ENCODE data around the gene ERC2.

DNA sequence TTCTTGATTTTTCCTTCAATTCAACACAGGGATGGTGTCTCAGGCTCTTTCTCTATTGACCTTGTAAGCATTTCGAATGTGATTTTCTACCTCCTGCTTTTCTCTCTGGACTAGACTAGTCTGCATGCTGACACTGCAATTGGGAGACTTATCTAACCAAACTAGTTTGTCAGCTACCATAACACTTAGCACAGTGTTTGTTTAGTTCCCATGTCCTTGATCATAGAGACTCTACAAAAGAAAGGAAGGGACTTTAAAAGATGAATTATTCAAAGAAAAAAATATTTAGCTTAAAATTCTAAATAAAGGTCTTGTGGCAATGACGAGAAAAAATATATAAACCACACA, 407.0 kb downstream of the ERC2 start:
- TF ChIP-seq, protein P1, sequence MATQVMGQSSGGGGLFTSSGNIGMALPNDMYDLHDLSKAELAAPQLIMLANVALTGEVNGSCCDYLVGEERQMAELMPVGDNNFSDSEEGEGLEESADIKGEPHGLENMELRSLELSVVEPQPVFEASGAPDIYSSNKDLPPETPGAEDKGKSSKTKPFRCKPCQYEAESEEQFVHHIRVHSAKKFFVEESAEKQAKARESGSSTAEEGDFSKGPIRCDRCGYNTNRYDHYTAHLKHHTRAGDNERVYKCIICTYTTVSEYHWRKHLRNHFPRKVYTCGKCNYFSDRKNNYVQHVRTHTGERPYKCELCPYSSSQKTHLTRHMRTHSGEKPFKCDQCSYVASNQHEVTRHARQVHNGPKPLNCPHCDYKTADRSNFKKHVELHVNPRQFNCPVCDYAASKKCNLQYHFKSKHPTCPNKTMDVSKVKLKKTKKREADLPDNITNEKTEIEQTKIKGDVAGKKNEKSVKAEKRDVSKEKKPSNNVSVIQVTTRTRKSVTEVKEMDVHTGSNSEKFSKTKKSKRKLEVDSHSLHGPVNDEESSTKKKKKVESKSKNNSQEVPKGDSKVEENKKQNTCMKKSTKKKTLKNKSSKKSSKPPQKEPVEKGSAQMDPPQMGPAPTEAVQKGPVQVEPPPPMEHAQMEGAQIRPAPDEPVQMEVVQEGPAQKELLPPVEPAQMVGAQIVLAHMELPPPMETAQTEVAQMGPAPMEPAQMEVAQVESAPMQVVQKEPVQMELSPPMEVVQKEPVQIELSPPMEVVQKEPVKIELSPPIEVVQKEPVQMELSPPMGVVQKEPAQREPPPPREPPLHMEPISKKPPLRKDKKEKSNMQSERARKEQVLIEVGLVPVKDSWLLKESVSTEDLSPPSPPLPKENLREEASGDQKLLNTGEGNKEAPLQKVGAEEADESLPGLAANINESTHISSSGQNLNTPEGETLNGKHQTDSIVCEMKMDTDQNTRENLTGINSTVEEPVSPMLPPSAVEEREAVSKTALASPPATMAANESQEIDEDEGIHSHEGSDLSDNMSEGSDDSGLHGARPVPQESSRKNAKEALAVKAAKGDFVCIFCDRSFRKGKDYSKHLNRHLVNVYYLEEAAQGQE (IDR thresholded peaks at IDR 0.05): no peak
- TF ChIP-seq HOXA7 (CRISPR knock-in tag; IDR thresholded peaks at IDR 0.05) (no peak), HDAC2 (IDR thresholded peaks at IDR 0.05) (no peak), POLR2A (IDR thresholded peaks at IDR 0.05; ENCODE audit: low read length) (no peak), CEBPB (IDR thresholded peaks at IDR 0.05) (no peak), EP300 (IDR thresholded peaks at IDR 0.05) (no peak), RAD21 (conservative IDR thresholded peaks at IDR 0.05 in 1 of 2, IDR thresholded peaks at IDR 0.05 in 1 of 2) (no peak), NR3C1 (IDR thresholded peaks at IDR 0.05) (no peak)
- TF ChIP-seq, protein P2, sequence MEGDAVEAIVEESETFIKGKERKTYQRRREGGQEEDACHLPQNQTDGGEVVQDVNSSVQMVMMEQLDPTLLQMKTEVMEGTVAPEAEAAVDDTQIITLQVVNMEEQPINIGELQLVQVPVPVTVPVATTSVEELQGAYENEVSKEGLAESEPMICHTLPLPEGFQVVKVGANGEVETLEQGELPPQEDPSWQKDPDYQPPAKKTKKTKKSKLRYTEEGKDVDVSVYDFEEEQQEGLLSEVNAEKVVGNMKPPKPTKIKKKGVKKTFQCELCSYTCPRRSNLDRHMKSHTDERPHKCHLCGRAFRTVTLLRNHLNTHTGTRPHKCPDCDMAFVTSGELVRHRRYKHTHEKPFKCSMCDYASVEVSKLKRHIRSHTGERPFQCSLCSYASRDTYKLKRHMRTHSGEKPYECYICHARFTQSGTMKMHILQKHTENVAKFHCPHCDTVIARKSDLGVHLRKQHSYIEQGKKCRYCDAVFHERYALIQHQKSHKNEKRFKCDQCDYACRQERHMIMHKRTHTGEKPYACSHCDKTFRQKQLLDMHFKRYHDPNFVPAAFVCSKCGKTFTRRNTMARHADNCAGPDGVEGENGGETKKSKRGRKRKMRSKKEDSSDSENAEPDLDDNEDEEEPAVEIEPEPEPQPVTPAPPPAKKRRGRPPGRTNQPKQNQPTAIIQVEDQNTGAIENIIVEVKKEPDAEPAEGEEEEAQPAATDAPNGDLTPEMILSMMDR (IDR thresholded peaks at IDR 0.05): no peak
